ENCODE results near the gene MAGI1.

Gene MAGI1

DNA sequence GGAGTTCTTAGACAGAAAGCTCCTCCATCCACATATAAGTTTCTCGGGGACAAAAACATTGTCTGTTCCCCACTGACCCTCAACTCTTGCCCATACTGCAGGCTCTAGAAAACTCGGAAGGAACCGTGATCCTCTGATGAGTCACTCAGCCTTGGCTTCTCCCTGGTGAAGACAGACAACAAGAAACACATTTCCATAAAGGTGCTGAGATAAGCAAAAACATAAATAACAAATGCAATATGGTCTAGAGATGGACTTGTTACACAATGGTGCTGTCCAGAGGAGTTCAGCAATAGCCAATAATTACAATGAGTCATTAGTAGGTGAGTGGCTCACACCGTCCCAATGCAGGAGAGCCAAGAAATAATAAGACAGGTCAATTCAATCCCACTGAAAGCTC is 43.7 kb downstream of the MAGI1 start:
- Histone ChIP-seq H3K4me2 (no peak overlapping the region), H4K20me1 (ENCODE audit: insufficient read depth) (no peaks in the 10 kb centered on the region), H3K4me3 (IDR thresholded peaks at IDR 0.05; ENCODE audit: insufficient read depth, low read depth, low read length) (no peak overlapping the region), H3K4me1 (ENCODE audit: low read depth, poor library complexity, severe bottlenecking) (no peaks in the 10 kb centered on the region), H3K79me2 (ENCODE audit: insufficient read depth, low read depth) (no peaks in the 10 kb centered on the region), H3K27ac (no peak overlapping the region), H3K36me3 (ENCODE audit: insufficient read depth) (no peaks in the 10 kb centered on the region), H3K9ac (no peak overlapping the region), H3K27me3 (ENCODE audit: insufficient read depth, low read depth) (no peaks in the 10 kb centered on the region), H2AFZ (ENCODE audit: low read depth) (no peak overlapping the region)
- TF ChIP-seq, protein P1, sequence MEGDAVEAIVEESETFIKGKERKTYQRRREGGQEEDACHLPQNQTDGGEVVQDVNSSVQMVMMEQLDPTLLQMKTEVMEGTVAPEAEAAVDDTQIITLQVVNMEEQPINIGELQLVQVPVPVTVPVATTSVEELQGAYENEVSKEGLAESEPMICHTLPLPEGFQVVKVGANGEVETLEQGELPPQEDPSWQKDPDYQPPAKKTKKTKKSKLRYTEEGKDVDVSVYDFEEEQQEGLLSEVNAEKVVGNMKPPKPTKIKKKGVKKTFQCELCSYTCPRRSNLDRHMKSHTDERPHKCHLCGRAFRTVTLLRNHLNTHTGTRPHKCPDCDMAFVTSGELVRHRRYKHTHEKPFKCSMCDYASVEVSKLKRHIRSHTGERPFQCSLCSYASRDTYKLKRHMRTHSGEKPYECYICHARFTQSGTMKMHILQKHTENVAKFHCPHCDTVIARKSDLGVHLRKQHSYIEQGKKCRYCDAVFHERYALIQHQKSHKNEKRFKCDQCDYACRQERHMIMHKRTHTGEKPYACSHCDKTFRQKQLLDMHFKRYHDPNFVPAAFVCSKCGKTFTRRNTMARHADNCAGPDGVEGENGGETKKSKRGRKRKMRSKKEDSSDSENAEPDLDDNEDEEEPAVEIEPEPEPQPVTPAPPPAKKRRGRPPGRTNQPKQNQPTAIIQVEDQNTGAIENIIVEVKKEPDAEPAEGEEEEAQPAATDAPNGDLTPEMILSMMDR (conservative IDR thresholded peaks at IDR 0.05; ENCODE audit: low read depth, low read length), result no peak

DNA sequence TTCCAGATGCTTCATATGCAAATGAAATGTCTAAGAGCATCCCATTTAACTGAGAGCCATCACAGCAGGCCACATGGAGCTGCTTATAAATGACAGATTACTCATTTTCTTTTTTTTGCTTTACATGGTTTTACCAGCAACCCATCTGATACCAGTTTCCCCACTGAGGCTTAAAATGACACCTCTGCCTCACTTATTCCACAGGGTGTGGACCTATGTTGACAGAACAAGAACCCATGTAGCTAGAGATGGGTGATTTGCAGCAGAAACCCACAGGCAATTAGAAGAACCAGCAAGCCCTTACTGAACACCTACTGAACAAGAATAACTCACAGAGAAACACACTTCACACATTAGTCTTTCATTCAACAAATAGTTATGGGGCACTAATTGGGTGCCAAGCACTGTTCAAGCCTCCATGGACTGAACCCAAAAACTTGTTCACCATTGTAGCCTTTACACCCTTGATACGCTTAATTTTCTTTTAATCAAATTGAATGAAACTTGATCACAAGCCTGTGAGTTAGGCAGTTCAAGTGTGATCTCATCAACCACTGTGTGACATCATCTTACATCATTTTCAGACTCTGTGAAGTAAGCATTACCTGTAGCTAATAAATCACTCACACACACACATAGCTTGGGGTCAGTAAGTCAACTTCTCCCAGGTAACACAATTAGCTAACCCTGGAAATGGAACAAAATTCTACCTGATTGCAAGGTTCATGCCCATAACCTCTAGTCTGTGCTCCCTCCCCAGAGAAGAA is 45.4 kb downstream of the MAGI1 start:
- TF ChIP-seq, protein P1 (conservative IDR thresholded peaks at IDR 0.05; ENCODE audit: low read depth, low read length), result no peak
- no peak overlapping the region for H3K4me3 ChIP-seq (IDR thresholded peaks at IDR 0.05; ENCODE audit: insufficient read depth, low read depth, low read length)
- H3K79me2 ChIP-seq (ENCODE audit: insufficient read depth, low read depth), result no peaks in the 10 kb centered on the region
- no peak overlapping the region for H2AFZ ChIP-seq (ENCODE audit: low read depth)
- no peak overlapping the region for H3K4me2 ChIP-seq
- H3K27ac ChIP-seq, result no peak overlapping the region
- no peaks in the 10 kb centered on the region for H4K20me1 ChIP-seq (ENCODE audit: insufficient read depth)
- no peaks in the 10 kb centered on the region for H3K36me3 ChIP-seq (ENCODE audit: insufficient read depth)
- no peaks in the 10 kb centered on the region for H3K4me1 ChIP-seq (ENCODE audit: low read depth, poor library complexity, severe bottlenecking)
- no peaks in the 10 kb centered on the region for H3K27me3 ChIP-seq (ENCODE audit: insufficient read depth, low read depth)
- H3K9ac ChIP-seq, result no peak overlapping the region

DNA sequence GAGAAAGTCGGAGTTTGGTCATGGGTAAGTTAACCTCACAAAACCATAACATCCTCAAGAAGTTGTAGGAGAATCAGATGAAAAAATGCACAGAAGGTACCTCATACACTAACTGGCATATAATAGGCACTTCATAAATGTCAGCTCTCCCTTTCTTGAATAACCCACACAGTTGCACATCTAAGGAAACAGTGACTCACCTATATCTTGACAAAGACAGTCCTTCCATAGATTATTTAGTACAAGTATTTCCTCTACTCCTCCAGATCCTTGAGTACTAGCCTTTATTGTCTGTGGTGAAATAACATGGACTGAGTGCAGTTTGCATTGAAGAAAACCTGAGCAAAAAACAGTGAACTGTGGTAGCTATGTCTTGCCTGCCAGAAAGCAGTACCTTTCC is 46.6 kb downstream of the MAGI1 start:
- Histone ChIP-seq H3K27ac (no peak overlapping the region), H3K4me3 (IDR thresholded peaks at IDR 0.05; ENCODE audit: insufficient read depth, low read depth, low read length) (no peak overlapping the region), H2AFZ (ENCODE audit: low read depth) (no peak overlapping the region), H3K4me1 (ENCODE audit: low read depth, poor library complexity, severe bottlenecking) (no peaks in the 10 kb centered on the region), H3K27me3 (ENCODE audit: insufficient read depth, low read depth) (no peaks in the 10 kb centered on the region), H3K79me2 (ENCODE audit: insufficient read depth, low read depth) (no peaks in the 10 kb centered on the region), H3K9ac (no peak overlapping the region), H3K36me3 (ENCODE audit: insufficient read depth) (no peaks in the 10 kb centered on the region), H4K20me1 (ENCODE audit: insufficient read depth) (no peaks in the 10 kb centered on the region), H3K4me2 (no peak overlapping the region)
- TF ChIP-seq, protein P1 (conservative IDR thresholded peaks at IDR 0.05; ENCODE audit: low read depth, low read length), result no peak

DNA sequence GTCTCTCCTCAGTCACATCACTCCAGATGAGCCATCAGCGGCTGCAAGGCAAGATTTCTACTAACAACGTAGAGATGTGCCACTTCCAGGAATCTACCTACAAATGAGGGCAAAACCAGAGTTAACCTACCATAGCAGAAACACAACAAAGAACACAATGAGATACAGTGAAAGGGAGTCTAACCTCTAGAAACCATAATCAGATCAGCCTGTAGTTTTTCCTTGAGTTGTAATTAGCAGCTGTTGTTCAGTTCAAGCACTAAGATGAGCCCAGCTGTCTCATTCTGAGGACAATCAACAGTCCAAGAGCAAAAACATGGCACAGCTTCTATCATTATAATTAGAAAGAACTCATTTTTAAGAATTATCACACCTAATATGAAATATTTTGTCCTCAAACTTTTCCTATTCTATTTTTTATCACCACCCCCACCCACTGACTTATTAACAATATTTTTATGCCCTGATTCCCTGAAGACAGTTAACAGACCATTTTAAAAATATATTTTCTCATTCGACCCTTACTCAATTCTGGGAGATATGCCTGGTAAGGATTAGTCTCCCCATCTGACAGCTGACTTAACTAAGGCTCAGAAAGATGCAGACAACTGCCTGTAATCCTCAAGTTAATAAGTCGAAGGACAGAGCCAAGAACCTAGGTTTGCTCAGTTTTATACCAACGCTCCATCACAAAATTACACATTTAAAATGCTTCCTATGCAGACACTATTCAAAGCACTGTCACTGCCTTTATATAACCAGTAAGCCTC is 50.1 kb downstream of the MAGI1 start:
- TF ChIP-seq, protein P1 (conservative IDR thresholded peaks at IDR 0.05; ENCODE audit: low read depth, low read length), result no peak
- Histone ChIP-seq H2AFZ (ENCODE audit: low read depth) (no peak overlapping the region), H3K79me2 (ENCODE audit: insufficient read depth, low read depth) (no peaks in the 10 kb centered on the region), H3K9ac (no peak overlapping the region), H3K27me3 (ENCODE audit: insufficient read depth, low read depth) (no peaks in the 10 kb centered on the region), H3K27ac (no peak overlapping the region), H3K4me3 (IDR thresholded peaks at IDR 0.05; ENCODE audit: insufficient read depth, low read depth, low read length) (no peak overlapping the region), H4K20me1 (ENCODE audit: insufficient read depth) (no peaks in the 10 kb centered on the region), H3K36me3 (ENCODE audit: insufficient read depth) (no peaks in the 10 kb centered on the region), H3K4me2 (no peak overlapping the region), H3K4me1 (ENCODE audit: low read depth, poor library complexity, severe bottlenecking) (no peaks in the 10 kb centered on the region)
